Measurements from ENCODE around the gene KRTCAP2. TPM values are rescaled to one million over a fixed set of nuclear protein-coding genes. Genes with fewer than 3 reads are reported as not detected.

KRTCAP2 gene
- total RNA-seq, 1 experiment from 2014 or later = 236 TPM

DNA sequence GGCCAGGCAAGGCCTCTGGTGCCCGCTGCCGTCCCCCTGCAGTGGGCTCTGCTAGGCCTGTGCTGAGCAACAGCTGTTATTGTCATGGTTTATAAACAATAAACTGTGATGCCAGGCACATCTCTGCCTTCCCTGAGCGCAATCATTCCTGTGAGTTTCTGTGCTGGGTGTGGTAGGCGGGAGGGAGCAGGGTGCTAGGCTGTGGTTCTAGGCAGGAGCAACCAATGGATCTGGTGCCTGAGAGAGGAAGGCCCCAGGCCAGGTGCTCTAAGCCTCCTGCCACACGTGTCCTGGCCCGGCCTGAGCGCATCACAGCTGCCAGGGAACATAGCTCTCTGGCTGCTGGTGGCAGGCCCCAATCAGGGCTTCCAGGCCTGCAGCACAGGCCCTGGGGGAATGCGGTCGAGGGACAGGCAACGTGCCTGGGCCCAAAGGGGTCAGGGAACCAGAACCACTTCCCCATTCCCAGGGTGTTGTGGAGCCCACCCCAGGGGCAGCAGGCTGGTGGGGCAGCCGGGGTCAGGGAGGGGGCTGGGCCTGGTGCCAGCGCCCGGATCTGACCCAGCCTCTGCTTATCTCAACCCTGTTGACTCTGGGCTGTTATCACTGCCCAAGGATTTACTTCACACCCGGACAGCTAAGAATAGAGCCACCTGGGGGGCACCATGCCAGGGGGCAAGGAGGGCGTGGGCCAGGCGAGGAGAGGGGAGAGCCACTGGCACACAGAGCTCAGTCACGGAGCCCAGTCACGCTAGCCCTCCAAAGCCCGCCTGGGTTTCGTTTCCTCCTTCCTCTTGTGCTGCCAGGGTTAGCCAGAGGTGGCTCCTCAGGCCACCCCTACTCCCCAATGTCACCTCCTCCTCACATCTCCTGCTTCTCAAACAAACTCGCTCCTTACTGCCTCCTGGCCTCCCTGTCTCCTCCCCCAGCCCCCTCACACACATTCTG is 12.0 kb upstream of the KRTCAP2 start:
- BruUV-seq (replicated peaks) = no TSS peak

GRCh38 chr1:155184351-155184811 is 11.3 kb upstream of the KRTCAP2 start:
- intact Hi-C loops (cut with micrococcal nuclease; ENCODE audit: unreplicated experiment) = no loop called here
- no TSS peak for BruUV-seq (replicated peaks)
- TF ChIP-seq CTCF (IDR thresholded peaks at IDR 0.05; ENCODE audit: unreplicated experiment) = no peak
- Mint-ChIP-seq H3K4me1 (ENCODE audit: low read depth, unreplicated experiment) (peaks cover 37% of the 10 kb centered on the region), H3K27me3 (ENCODE audit: unreplicated experiment) (peaks cover 57% of the 10 kb centered on the region), H3K36me3 (ENCODE audit: insufficient read depth, unreplicated experiment) (peaks cover 23% of the 10 kb centered on the region), H3K9me3 (ENCODE audit: low read depth, unreplicated experiment) (no peaks in the 10 kb centered on the region), H3K4me3 (ENCODE audit: low read depth, unreplicated experiment) (no peak overlapping the region), H3K27ac (ENCODE audit: unreplicated experiment) (no peak overlapping the region)
- CTCF ChIA-PET = interaction anchor here (2.4 to 3.3 kb wide), 2 partner anchors 10 to 11 kb away, joined by 11 to 19 read pairs; partner anchors contain the start of genes KRTCAP2 and TRIM46
- no peak for DNase-seq

More for the DNA sequence above, 12.0 kb upstream of the KRTCAP2 start:
- no peaks in the 10 kb centered on the region for H3K9me3 Mint-ChIP-seq (ENCODE audit: low read depth, unreplicated experiment)
- H3K4me3 Mint-ChIP-seq (ENCODE audit: low read depth, unreplicated experiment) = no peak overlapping the region
- peaks cover 23% of the 10 kb centered on the region for H3K36me3 Mint-ChIP-seq (ENCODE audit: insufficient read depth, unreplicated experiment)
- DNase-seq = peak; percentile 58
- H3K27me3 Mint-ChIP-seq (ENCODE audit: unreplicated experiment) = peaks cover 57% of the 10 kb centered on the region
- no peak for TF ChIP-seq CTCF (IDR thresholded peaks at IDR 0.05; ENCODE audit: unreplicated experiment)
- intact Hi-C loops (cut with micrococcal nuclease; ENCODE audit: unreplicated experiment) = no loop called here
- H3K4me1 Mint-ChIP-seq (ENCODE audit: low read depth, unreplicated experiment) = peaks cover 37% of the 10 kb centered on the region
- no peak overlapping the region for H3K27ac Mint-ChIP-seq (ENCODE audit: unreplicated experiment)
- CTCF ChIA-PET = interaction anchor here (0.7 to 3.3 kb wide), 4 partner anchors 8 to 64 kb away, joined by 3 to 19 read pairs (median 8); partner anchors contain the start of genes KRTCAP2 and TRIM46

DNA sequence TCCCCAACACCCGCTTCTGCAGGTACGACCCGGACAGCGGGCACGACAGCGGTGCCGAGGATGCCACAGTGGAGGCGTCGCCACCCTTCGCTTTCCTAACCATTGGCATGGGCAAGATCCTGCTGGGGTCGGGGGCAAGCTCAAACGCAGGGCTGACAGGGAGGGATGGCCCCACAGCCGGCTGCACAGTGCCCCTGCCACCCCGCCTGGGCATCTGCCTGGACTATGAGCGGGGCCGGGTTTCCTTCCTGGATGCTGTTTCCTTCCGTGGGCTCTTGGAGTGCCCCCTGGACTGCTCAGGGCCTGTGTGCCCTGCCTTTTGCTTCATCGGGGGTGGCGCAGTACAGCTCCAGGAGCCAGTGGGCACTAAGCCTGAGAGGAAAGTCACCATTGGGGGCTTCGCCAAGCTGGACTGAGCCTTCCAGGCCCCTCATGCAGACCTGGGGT is 10.7 kb upstream of the KRTCAP2 start:
- intact Hi-C loops (cut with micrococcal nuclease; ENCODE audit: unreplicated experiment) = no loop called here
- Mint-ChIP-seq H3K27ac (ENCODE audit: unreplicated experiment) (no peak overlapping the region), H3K9me3 (ENCODE audit: low read depth, unreplicated experiment) (no peaks in the 10 kb centered on the region), H3K4me3 (ENCODE audit: low read depth, unreplicated experiment) (no peak overlapping the region), H3K36me3 (ENCODE audit: insufficient read depth, unreplicated experiment) (peaks cover 23% of the 10 kb centered on the region), H3K27me3 (ENCODE audit: unreplicated experiment) (peaks cover 56% of the 10 kb centered on the region), H3K4me1 (ENCODE audit: low read depth, unreplicated experiment) (peaks cover 37% of the 10 kb centered on the region)
- DNase-seq = no peak
- no TSS peak for BruUV-seq (replicated peaks)
- CTCF ChIA-PET = interaction anchor here (2.4 kb wide), 1 partner anchor 10 kb away, joined by 11 read pairs; no protein-coding TSS in a partner anchor
- no peak for TF ChIP-seq CTCF (IDR thresholded peaks at IDR 0.05; ENCODE audit: unreplicated experiment)

DNA sequence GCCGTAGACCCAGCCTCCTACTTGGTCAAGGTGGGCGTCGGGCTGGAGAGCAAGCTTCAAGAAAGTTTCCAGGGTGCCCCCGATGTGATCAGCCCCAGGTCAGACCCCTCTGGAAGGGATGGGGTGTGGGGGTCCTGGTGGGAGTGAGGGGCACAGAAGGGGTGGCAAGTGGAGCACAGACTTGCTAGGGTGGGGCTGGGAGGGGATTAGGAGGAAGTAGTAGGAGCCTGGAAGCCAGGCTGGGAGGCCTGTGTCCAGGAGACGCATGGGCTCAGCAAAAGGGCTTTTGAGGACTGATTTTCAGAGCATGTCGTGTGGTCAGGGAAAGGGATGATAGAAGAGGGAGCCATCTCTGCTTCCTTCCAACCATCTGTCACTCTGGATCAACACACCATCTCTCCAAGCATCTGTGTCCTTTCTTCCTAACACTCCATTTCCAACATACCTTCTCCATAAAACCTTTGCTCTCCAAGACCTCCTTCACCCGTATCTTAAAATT is 9.0 kb upstream of the KRTCAP2 start:
- Mint-ChIP-seq H3K9me3 (ENCODE audit: low read depth, unreplicated experiment) (no peaks in the 10 kb centered on the region), H3K27me3 (ENCODE audit: unreplicated experiment) (peaks cover 39% of the 10 kb centered on the region), H3K36me3 (ENCODE audit: insufficient read depth, unreplicated experiment) (peaks cover 13% of the 10 kb centered on the region), H3K4me1 (ENCODE audit: low read depth, unreplicated experiment) (peaks cover 31% of the 10 kb centered on the region), H3K27ac (ENCODE audit: unreplicated experiment) (no peak overlapping the region), H3K4me3 (ENCODE audit: low read depth, unreplicated experiment) (no peak overlapping the region)
- intact Hi-C loops (cut with micrococcal nuclease; ENCODE audit: unreplicated experiment) = no loop called here
- BruUV-seq (replicated peaks) = no TSS peak
- DNase-seq = no peak
- CTCF ChIA-PET = interaction anchor here (0.7 kb wide), 2 partner anchors 11 to 79 kb away, joined by 6 to 11 read pairs; no protein-coding TSS in a partner anchor
- TF ChIP-seq CTCF (IDR thresholded peaks at IDR 0.05; ENCODE audit: unreplicated experiment) = no peak

Data from Calu3 (cell line).